Fibroblast of villous mesenchyme (primary cell): ENCODE data around the gene PLD4. TPM values are rescaled to one million over a fixed set of nuclear protein-coding genes. Genes with fewer than 3 reads are reported as not detected.

Source experiments
- DNase-seq: peaks from one replicate; pipeline ENCODE4 v3.0.0-alpha.2; 2010; ENCODE audit warnings: low read depth
- H3K4me3 ChIP-seq: 2 replicates; pipeline ENCODE4 v1.5.1; 2011; ENCODE audit warnings: low read depth, mild to moderate bottlenecking, low read length
- total RNA-seq: library from RNA; depleted of rRNA; stranded (reverse); fragments of >200 nt; gene quantifications from 2 replicates; pipeline ENCODE4 v1.2.3, GENCODE V29; 2012
- TF ChIP-seq, protein P1 (sequence below): IDR thresholded peaks from 2 replicates; pipeline ENCODE4 v1.5.1; 2012; ENCODE audit warnings: low read depth, mild to moderate bottlenecking, low read length; ENCODE audit not compliant: insufficient read depth

PLD4 gene
- total RNA-seq, 1 donor: not detected

DNA sequence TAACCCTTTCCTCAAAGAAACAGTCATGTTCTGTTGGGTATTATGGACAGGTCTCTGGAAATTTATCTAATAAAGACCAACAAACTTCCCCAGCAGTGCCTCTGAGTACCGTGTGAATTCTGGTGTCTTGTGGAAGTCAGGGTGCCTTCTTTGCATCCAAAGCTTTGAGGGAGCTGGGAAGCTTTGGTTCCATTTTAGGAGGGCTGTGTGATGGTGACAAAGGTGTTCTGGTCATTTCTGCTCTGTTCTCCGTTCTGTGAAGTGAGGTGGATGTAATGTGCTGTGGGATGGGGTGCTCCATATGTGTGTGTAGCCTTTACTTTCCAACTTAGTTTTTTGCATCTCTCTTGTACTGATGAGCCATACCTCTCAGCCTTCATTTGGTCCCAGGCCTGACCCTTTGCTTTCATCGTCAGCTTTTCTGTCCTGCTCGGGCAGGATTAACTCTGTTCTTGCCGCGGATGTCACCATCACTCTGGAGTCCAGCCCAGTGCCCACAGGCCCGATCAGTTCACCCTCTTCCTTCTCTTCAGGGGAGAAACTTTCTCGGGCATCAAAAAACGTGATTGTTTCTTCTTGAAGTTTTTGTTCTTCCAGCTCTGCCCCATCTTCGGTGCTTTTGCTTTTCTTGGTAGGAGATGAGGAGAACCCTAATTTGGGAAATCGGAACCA, 13.2 kb downstream of the PLD4 start:
- TF ChIP-seq, protein P1, sequence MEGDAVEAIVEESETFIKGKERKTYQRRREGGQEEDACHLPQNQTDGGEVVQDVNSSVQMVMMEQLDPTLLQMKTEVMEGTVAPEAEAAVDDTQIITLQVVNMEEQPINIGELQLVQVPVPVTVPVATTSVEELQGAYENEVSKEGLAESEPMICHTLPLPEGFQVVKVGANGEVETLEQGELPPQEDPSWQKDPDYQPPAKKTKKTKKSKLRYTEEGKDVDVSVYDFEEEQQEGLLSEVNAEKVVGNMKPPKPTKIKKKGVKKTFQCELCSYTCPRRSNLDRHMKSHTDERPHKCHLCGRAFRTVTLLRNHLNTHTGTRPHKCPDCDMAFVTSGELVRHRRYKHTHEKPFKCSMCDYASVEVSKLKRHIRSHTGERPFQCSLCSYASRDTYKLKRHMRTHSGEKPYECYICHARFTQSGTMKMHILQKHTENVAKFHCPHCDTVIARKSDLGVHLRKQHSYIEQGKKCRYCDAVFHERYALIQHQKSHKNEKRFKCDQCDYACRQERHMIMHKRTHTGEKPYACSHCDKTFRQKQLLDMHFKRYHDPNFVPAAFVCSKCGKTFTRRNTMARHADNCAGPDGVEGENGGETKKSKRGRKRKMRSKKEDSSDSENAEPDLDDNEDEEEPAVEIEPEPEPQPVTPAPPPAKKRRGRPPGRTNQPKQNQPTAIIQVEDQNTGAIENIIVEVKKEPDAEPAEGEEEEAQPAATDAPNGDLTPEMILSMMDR: no peak
- DNase-seq: no peak
- no peak overlapping the region for H3K4me3 ChIP-seq

DNA sequence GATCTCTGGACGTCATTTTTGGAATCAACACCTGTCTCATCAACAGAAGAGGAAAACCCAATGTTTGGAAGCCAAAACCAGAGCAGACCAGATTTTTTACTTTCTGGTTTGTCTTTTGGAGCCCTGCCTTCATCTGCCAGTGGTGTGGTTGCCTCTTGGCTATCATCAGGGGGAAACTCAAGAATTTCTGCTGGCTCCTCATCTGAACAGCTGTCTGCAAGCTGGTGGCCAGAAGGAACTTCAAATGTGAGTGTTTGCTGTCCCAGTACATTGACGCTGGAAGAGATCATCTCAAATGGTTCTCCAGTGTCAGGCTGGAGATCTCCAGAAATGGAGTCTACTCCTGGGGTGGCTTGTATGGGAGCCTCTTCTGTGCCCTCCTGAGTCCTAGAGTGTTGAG, 13.8 kb downstream of the PLD4 start:
- DNase-seq: no peak
- no peak overlapping the region for H3K4me3 ChIP-seq

DNA sequence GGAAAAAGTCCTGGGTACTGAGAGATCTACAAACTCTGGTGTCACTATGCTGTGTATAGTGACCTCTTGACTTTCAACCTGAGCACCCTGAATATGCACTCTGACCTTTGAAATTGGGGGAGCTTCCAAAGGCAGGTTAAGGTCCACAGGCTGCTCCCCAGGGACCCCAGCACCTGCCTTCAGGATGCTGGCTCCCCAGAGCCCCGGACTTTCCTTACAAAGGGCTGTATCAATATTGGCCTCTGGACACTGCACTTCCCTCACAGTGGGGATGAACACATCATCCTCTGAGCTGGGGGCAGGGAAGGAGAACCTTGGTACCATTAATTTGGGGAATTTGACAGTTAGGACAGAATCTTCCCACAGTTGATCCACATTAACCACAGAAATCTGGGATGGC, 14.3 kb downstream of the PLD4 start:
- TF ChIP-seq, protein P1: no peak
- no peak overlapping the region for H3K4me3 ChIP-seq
- no peak for DNase-seq

More for the DNA sequence above, 13.8 kb downstream of the PLD4 start:
- TF ChIP-seq, protein P1: no peak

DNA sequence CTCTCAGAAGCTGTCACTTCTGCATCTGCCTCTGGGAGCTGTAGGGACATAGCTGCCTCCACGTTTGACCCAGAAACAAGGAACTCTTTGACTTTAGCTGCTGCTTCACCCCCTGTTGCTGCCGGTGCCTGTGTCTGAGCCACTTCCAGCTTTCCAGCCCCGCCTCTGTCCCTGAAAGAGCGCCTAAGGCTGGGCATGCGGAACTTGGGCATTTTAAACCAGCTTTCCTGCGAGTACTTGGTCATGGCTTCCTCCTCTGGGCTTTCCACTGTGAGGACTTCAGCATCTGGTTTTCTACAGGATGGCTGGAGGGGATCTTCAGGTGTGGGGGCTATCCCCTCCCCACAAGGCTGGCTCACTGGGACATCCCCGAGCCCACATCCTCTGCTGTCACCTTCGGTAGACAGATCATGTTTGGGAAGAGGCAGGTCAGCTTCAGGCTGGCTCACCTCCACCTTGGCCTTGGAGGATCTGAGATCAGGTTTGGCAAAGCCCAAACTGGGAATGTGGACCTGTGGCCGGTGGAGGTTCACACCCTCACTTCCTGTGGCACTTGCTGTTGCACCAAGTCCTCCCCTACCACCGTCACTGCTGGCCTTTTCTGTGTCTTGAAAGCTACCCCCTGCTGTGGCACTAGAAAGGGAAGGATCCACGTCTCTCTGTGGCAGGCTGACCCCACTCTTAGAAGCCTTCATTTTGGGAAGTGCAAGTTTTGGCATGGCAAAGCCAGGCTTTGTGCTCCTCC, 15.2 kb downstream of the PLD4 start:
- no peak overlapping the region for H3K4me3 ChIP-seq
- no peak for DNase-seq
- TF ChIP-seq, protein P1: no peak

DNA sequence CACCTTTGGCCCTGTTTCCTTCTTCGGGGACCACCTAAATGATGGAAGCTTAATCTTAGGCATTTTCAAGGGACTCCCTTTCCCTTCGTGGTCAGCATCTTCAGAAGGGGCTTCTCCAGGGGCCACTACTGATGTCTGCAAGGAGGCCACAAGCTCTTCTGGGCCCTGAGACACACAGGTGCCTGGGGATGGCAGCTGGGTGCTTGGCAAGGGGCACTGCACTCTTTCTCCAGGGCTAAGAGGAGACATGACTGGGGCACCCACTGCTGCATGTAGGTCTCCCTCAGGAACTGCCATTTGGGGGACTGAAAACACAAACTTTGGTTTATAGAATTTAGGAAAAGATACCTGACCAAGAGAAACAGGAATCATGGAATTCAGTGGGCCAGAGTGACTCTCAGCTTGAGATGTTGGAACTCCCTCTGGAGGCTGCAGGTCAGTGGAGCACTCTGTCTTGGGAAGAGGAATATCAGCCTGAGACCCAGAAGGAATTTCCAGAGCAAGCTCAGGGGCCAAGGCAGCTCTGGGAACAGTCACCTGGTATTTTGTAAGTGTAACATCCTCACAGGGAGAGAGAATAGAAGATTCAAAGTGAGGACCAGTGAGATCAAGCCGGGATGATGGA, 16.0 kb downstream of the PLD4 start:
- peak; percentile 11 for DNase-seq
- TF ChIP-seq, protein P1: peak; percentile 24
- H3K4me3 ChIP-seq: no peak overlapping the region

DNA sequence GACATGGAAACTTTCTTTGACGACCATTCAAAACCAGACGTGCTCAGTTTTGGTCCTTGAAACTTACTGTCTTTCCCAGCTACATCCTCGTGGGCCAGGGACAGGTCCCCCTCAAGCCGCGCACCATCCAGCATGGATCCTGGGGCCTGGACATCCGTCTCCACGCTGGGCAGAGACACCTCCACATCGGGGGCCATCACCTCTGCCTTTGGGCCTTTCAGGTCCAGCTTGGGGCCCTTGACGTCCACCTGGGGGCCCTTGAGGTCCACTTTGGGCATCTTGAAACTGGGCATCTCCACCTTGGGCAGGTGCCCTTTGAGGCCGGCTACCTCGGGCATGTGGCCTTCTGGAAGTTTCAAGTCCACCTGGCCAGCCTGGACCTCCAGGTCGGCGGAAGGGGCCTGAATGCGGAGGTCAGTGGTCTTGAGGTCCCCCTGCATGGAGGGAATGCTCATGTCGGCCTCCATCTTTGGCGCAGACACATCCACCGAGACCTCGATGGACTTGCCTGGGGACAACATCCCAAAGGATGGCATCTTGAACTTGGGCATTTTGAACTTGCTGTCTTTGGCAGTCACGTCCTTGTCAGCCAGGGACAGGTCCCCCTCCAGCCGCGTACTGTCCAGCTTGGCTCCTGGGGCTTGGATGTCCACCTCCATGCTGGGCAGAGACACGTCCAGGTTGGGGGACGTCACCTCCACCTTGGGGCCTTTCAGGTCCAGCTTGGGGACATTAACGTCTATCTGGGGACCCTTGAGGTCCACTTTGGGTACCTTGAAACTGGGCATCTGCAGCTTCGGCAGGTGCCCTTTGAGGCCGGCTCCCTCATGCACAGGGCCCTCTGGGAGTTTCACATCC, 17.1 kb downstream of the PLD4 start:
- TF ChIP-seq, protein P1: no peak
- no peak for DNase-seq

More for the DNA sequence above, 17.1 kb downstream of the PLD4 start:
- H3K4me3 ChIP-seq: no peak overlapping the region
